H1 (cell line): ENCODE measurements around the gene TRIM45. TPM values are rescaled to one million over a fixed set of nuclear protein-coding genes. Genes with fewer than 3 reads are reported as not detected.
A peak's percentile ranks its signal among the peaks of the same experiment; 100 is the strongest.

Source experiments
- CTCF ChIA-PET: fragments of 300-600 bp; sonication (Branson Sonifier 250); formaldehyde crosslinking; loops from one replicate; lab custom pipeline; 2021; ENCODE audit not compliant: partially characterized antibody; lab: Charles Lee
- POLR2A ChIA-PET: fragments of 300-600 bp; sonication (Branson Sonifier 250); formaldehyde crosslinking; loops from one replicate; lab custom pipeline; 2021; ENCODE audit warnings: inconsistent platforms; ENCODE audit not compliant: partially characterized antibody; lab: Charles Lee
- DNase-seq, 2 experiments: peaks; one replicate each; pipeline versions ENCODE4 v3.0.0 to v3.0.0-alpha.2; 2010 to 2022; ENCODE audit warnings: low spot score in 2 of 2, low read depth in 1 of 2, mixed read lengths in 1 of 2
- FAIRE-seq: peaks from 2 replicates; lab custom pipeline; 2011; peaks lifted over from hg19 to GRCh38; lab: Jason Lieb, UNC
- H2AFZ ChIP-seq: 2 replicates; pipeline ENCODE4 v1.8.1; 2012; ENCODE audit warnings: low read length, inconsistent platforms
- H2AK5ac ChIP-seq: 2 replicates; pipeline ENCODE4 v1.6.1; 2013; ENCODE audit warnings: low read depth, low read length
- H2BK120ac ChIP-seq: replicated peaks from 2 replicates; pipeline ENCODE3; 2013; ENCODE audit warnings: low read depth, low read length, inconsistent platforms
- H2BK12ac ChIP-seq: 2 replicates; pipeline ENCODE4 v1.6.1; 2013; ENCODE audit warnings: low read depth, low read length
- H2BK15ac ChIP-seq: 2 replicates; pipeline ENCODE4 v1.6.1; 2013; ENCODE audit warnings: low read length
- H2BK20ac ChIP-seq: 2 replicates; pipeline ENCODE4 v1.6.1; 2013; ENCODE audit warnings: low read length
- H2BK5ac ChIP-seq: 2 replicates; pipeline ENCODE4 v1.6.1; 2013; ENCODE audit warnings: low read depth, low read length
- H3K14ac ChIP-seq: 2 replicates; pipeline ENCODE4 v1.6.1; 2013; ENCODE audit warnings: inconsistent platforms; ENCODE audit not compliant: insufficient read length
- H3K18ac ChIP-seq: 2 replicates; pipeline ENCODE4 v1.6.1; 2013; ENCODE audit warnings: low read length; ENCODE audit errors: extremely low read depth
- H3K23ac ChIP-seq: 2 replicates; pipeline ENCODE4 v1.6.1; 2013; ENCODE audit warnings: inconsistent platforms; ENCODE audit not compliant: insufficient read length
- H3K23me2 ChIP-seq: 2 replicates; pipeline ENCODE4 v1.6.1; 2013; ENCODE audit warnings: low read depth, low read length
- H3K27ac ChIP-seq: 2 replicates; pipeline ENCODE4 v1.6.1; 2011; ENCODE audit warnings: low read depth, low read length, inconsistent platforms
- H3K27me3 ChIP-seq, 4 experiments: replicated peaks in 1 of 4; 1 replicate in 1 of 4; 2 replicates in 3 of 4; pipeline versions ENCODE4 v1.6.1 to v1.8.1; 2011 to 2013; ENCODE audit warnings: low read length in 3 of 4, mild to moderate bottlenecking in 3 of 4, inconsistent platforms in 2 of 4, mixed read lengths in 2 of 4, moderate library complexity in 1 of 4; ENCODE audit not compliant: control insufficient read depth in 3 of 4, insufficient read depth in 3 of 4; ENCODE audit errors: extremely low read depth in 1 of 4
- H3K36me3 ChIP-seq, 4 experiments: 2 replicates each; pipeline versions ENCODE4 v1.6.1 to v1.8.1; 2011 to 2013; ENCODE audit warnings: mild to moderate bottlenecking in 4 of 4, low read length in 3 of 4, moderate library complexity in 2 of 4, control low read depth in 1 of 4, inconsistent platforms in 1 of 4; ENCODE audit not compliant: insufficient read depth in 4 of 4, control insufficient read depth in 2 of 4
- H3K4ac ChIP-seq: replicated peaks from 2 replicates; pipeline ENCODE3; 2013; ENCODE audit warnings: low read length, low read depth, mixed read lengths, inconsistent platforms; ENCODE audit not compliant: insufficient read length
- H3K4me1 ChIP-seq, 4 experiments: replicated peaks in 1 of 4; 1 replicate in 1 of 4; 2 replicates in 3 of 4; pipeline versions ENCODE4 v1.6.1 to v1.8.1; 2011 to 2013; ENCODE audit warnings: low read length in 3 of 4, inconsistent platforms in 2 of 4, mixed read lengths in 1 of 4; ENCODE audit not compliant: insufficient read depth in 4 of 4, control insufficient read depth in 3 of 4
- H3K4me2 ChIP-seq, 2 experiments: 2 replicates each; pipeline versions ENCODE4 v1.6.1 to v1.8.1; 2011 to 2013; ENCODE audit warnings: low read depth in 2 of 2, low read length in 2 of 2, control low read depth in 1 of 2, inconsistent platforms in 1 of 2, mild to moderate bottlenecking in 1 of 2; ENCODE audit not compliant: insufficient read depth in 1 of 2
- H3K4me3 ChIP-seq, 4 experiments: fragments of 200-600, 300-600 bp in 1 of 4; sonication (generic), shearing (Covaris generic), sonication (Bioruptor Twin) in 1 of 4; 2 replicates each; pipeline versions ENCODE4 v1.5.1 to v1.8.1; 2011 to 2016; ENCODE audit warnings: low read length in 4 of 4, low read depth in 3 of 4, control low read depth in 2 of 4, inconsistent platforms in 2 of 4, mild to moderate bottlenecking in 2 of 4, mixed read lengths in 1 of 4, moderate library complexity in 1 of 4; ENCODE audit not compliant: insufficient read depth in 2 of 4; ENCODE audit errors: extremely low read depth in 1 of 4
- H3K56ac ChIP-seq: replicated peaks from 2 replicates; pipeline ENCODE3; 2013; ENCODE audit warnings: low read depth, mild to moderate bottlenecking, mixed read lengths, low read length, inconsistent platforms; ENCODE audit not compliant: insufficient read length
- H3K79me1 ChIP-seq: 2 replicates; pipeline ENCODE4 v1.6.1; 2013; ENCODE audit warnings: low read depth, low read length, control low read depth
- H3K79me2 ChIP-seq, 2 experiments: 2 replicates each; pipeline versions ENCODE4 v1.6.1 to v1.8.1; 2012 to 2013; ENCODE audit warnings: low read length in 2 of 2, mild to moderate bottlenecking in 2 of 2, inconsistent platforms in 1 of 2; ENCODE audit not compliant: insufficient read depth in 2 of 2, control insufficient read depth in 1 of 2
- H3K9ac ChIP-seq, 4 experiments: replicated peaks in 1 of 4; 1 replicate in 1 of 4; 2 replicates in 3 of 4; pipeline versions ENCODE4 v1.6.1 to v1.8.1; 2011 to 2013; ENCODE audit warnings: low read depth in 3 of 4, low read length in 3 of 4, control low read depth in 2 of 4, mild to moderate bottlenecking in 2 of 4, moderate library complexity in 2 of 4, inconsistent platforms in 1 of 4; ENCODE audit errors: extremely low read depth in 1 of 4
- H3K9me3 ChIP-seq, 2 experiments: 2 replicates each; pipeline versions ENCODE4 v1.6.1 to v1.8.1; 2012 to 2013; ENCODE audit warnings: mild to moderate bottlenecking in 2 of 2, moderate library complexity in 2 of 2, control low read depth in 1 of 2, inconsistent platforms in 1 of 2, low read depth in 1 of 2, low read length in 1 of 2, mixed read lengths in 1 of 2; ENCODE audit not compliant: insufficient read depth in 2 of 2
- H4K20me1 ChIP-seq, 2 experiments: replicated peaks in 1 of 2; 2 replicates each; pipeline versions ENCODE3 to v1.8.1; 2011 to 2013; ENCODE audit warnings: inconsistent platforms in 2 of 2, low read length in 2 of 2, mild to moderate bottlenecking in 1 of 2; ENCODE audit not compliant: insufficient read depth in 2 of 2, control insufficient read depth in 1 of 2
- H4K5ac ChIP-seq: 2 replicates; pipeline ENCODE4 v1.6.1; 2013; ENCODE audit warnings: low read length, low read depth, mixed read lengths, inconsistent platforms; ENCODE audit not compliant: insufficient read length
- H4K8ac ChIP-seq: 2 replicates; pipeline ENCODE4 v1.8.0; 2013; ENCODE audit warnings: mild to moderate bottlenecking, moderate library complexity, low read length, inconsistent platforms; ENCODE audit not compliant: insufficient read depth; ENCODE audit errors: extremely low read depth
- H4K91ac ChIP-seq: replicated peaks from 2 replicates; pipeline ENCODE3; 2013; ENCODE audit warnings: low read length, mixed read lengths, inconsistent platforms; ENCODE audit not compliant: insufficient read length
- RAD21 ChIP-seq, 2 experiments: IDR thresholded peaks in 1 of 2; conservative IDR thresholded peaks in 1 of 2; 2 replicates each; pipeline ENCODE4 v1.6.1; 2011; ENCODE audit warnings: low read depth in 2 of 2, low read length in 2 of 2, improper control_type of control experiment in 1 of 2, inconsistent platforms in 1 of 2, mild to moderate bottlenecking in 1 of 2, moderate library complexity in 1 of 2
- YY1 ChIP-seq: IDR thresholded peaks from 2 replicates; pipeline ENCODE4 v1.6.1; 2011; ENCODE audit warnings: low read depth, mild to moderate bottlenecking, low read length
- WGBS, 2 experiments: shearing (Covaris generic) in 1 of 2; methylation state at CpG; one replicate each; pipeline versions ENCODE4 v1.1.6 to v1.1.7; 2013 to 2015; ENCODE audit warnings: low lambda C conversion rate in 2 of 2, mixed read lengths in 2 of 2, inconsistent platforms in 1 of 2, low coverage in 1 of 2, missing lambda C conversion rate in 1 of 2; ENCODE audit not compliant: insufficient replicate concordance in 2 of 2, insufficient coverage in 1 of 2, insufficient read length in 1 of 2; ENCODE audit errors: extremely low coverage in 1 of 2, missing lambda C conversion rate in 1 of 2; 5-methylcytosine and 5-hydroxymethylcytosine counted together
- polyA plus RNA-seq, 7 experiments: library from polyadenylated mRNA; depleted of rRNA in 3 of 7; stranded (reverse) in 5 of 7; unstranded in 2 of 7; fragments of >200 nt in 5 of 7; fragments of 200-250 nt in 2 of 7; gene quantifications; 1 replicate in 5 of 7; 2 replicates in 1 of 7; 4 replicates in 1 of 7; pipeline versions ENCODE4 v1.2.1 to v1.2.3, GENCODE V29; 2011 to 2013; ENCODE audit warnings: missing spikeins in 2 of 7, mixed read lengths in 2 of 7
- total RNA-seq: library from RNA; stranded (reverse); fragmentation: NEBNext Ultra II Directional; extraction: Animal tissue kit (Norgen Biotek cat#: 25700); gene quantifications from 2 replicates; pipeline ENCODE4 v1.2.1, GENCODE V29; 2021

TRIM45 gene
- total and polyA plus RNA-seq, 2 of the 8 experiments (the other 6 are each of a cell fraction or from before 2014, with no cell fraction given), result 13.7 to 16.7 TPM

DNA sequence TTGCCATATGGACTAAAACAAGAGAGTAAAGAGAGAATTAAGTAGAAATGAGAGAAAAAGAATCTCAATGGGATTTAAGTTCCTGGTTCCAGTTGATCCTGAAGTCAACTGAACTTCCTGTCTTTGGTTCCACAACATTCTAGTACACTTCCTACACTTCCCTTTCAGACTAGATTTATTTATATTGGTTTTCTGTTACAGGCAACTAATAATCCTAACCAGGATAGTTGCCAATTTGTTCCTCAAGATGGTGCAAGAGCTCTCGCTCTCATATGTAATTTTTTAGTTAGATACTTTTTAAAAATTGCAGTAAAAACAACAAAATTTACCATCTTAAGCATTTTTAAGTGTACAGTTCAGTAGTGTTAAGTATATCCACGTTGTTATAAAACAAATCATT is 28.8 kb upstream of the TRIM45 start:
- no peak overlapping the region for H3K4me2 ChIP-seq
- no peak overlapping the region for H3K4me3 ChIP-seq
- H4K5ac ChIP-seq, result no peak overlapping the region
- CTCF ChIA-PET, result interaction anchor here (1.0 to 2.5 kb wide), 5 partner anchors 11 to 134 kb away, joined by 3 to 9 read pairs (median 4); no protein-coding TSS in a partner anchor
- H4K91ac ChIP-seq, result no peak overlapping the region
- H3K56ac ChIP-seq, result no peak overlapping the region
- peaks cover 0 to 6% (median 0%) of the 10 kb centered on the region in 4 experiments; a peak in 1 of 7 replicates for H3K4me1 ChIP-seq
- DNase-seq, result no peak
- H2AFZ ChIP-seq, result no peak overlapping the region
- H2BK15ac ChIP-seq, result no peak overlapping the region
- POLR2A ChIA-PET, result no interaction called here
- H3K4ac ChIP-seq, result no peak overlapping the region
- H3K27ac ChIP-seq, result no peak overlapping the region
- H2BK5ac ChIP-seq, result no peak overlapping the region
- H3K14ac ChIP-seq, result no peak overlapping the region
- H2BK12ac ChIP-seq, result no peak overlapping the region
- H2AK5ac ChIP-seq, result no peak overlapping the region
- no peak for FAIRE-seq
- H4K20me1 ChIP-seq, result no peaks in the 10 kb centered on the region
- H2BK120ac ChIP-seq, result no peak overlapping the region
- H3K79me1 ChIP-seq, result no peaks in the 10 kb centered on the region
- no peak overlapping the region for H2BK20ac ChIP-seq
- no peaks in the 10 kb centered on the region for H3K79me2 ChIP-seq
- no peak overlapping the region for H3K9ac ChIP-seq
- H3K18ac ChIP-seq, result no peak overlapping the region
- H3K27me3 ChIP-seq, result no peaks in the 10 kb centered on the region
- no peaks in the 10 kb centered on the region for H3K36me3 ChIP-seq
- no peaks in the 10 kb centered on the region for H3K23me2 ChIP-seq
- TF ChIP-seq YY1 (no peak), RAD21 (IDR thresholded peaks at IDR 0.05 in 1 of 2, conservative IDR thresholded peaks at IDR 0.05 in 1 of 2; ENCODE audit: low read depth in 2 of 2, low read length in 2 of 2) (peak; percentile 15 to 25; a peak in 2 of 4 replicates)
- H4K8ac ChIP-seq, result no peak overlapping the region
- H3K23ac ChIP-seq, result no peak overlapping the region
- WGBS, 2 experiments, result 77% methylated on average over 2 of the region's 2 CpGs; no CpG with 5 or more reads in 1 of the 2 experiments
- H3K9me3 ChIP-seq, result no peaks in the 10 kb centered on the region
